ENCODE data around the gene HS2ST1.
A peak's percentile ranks its signal among the peaks of the same experiment; 100 is the strongest.

The HS2ST1 gene

GRCh38 chr1:87028576-87028975 is 114.1 kb downstream of the HS2ST1 start:
- no peaks in the 10 kb centered on the region for H3K4me1 ChIP-seq (ENCODE audit: control insufficient read depth, insufficient read depth, low read length, poor library complexity, severe bottlenecking)
- H3K36me3 ChIP-seq (ENCODE audit: control insufficient read depth, insufficient read depth, low read length) = no peaks in the 10 kb centered on the region
- H3K27me3 ChIP-seq (replicated peaks; ENCODE audit: control insufficient read depth, insufficient read depth, low read length, poor library complexity, severe bottlenecking) = no peaks in the 10 kb centered on the region
- no peaks in the 10 kb centered on the region for H3K9me3 ChIP-seq (ENCODE audit: control insufficient read depth, low read length)
- H3K4me3 ChIP-seq (ENCODE audit: insufficient read depth, low read depth, low read length, poor library complexity, severe bottlenecking) = no peak overlapping the region
- no peak overlapping the region for H3K27ac ChIP-seq (ENCODE audit: insufficient read depth, low read length, poor library complexity, severe bottlenecking)
- no peak for DNase-seq

GRCh38 chr1:87030740-87031690 is 116.6 kb downstream of the HS2ST1 start:
- DNase-seq = no peak
- no peaks in the 10 kb centered on the region for H3K27me3 ChIP-seq (replicated peaks; ENCODE audit: control insufficient read depth, insufficient read depth, low read length, poor library complexity, severe bottlenecking)
- H3K4me3 ChIP-seq (ENCODE audit: insufficient read depth, low read depth, low read length, poor library complexity, severe bottlenecking) = no peak overlapping the region
- H3K36me3 ChIP-seq (ENCODE audit: control insufficient read depth, insufficient read depth, low read length) = no peaks in the 10 kb centered on the region
- no peak overlapping the region for H3K27ac ChIP-seq (ENCODE audit: insufficient read depth, low read length, poor library complexity, severe bottlenecking)
- no peaks in the 10 kb centered on the region for H3K4me1 ChIP-seq (ENCODE audit: control insufficient read depth, insufficient read depth, low read length, poor library complexity, severe bottlenecking)
- H3K9me3 ChIP-seq (ENCODE audit: control insufficient read depth, low read length) = no peaks in the 10 kb centered on the region

GRCh38 chr1:87034351-87034750 is 119.9 kb downstream of the HS2ST1 start:
- H3K4me1 ChIP-seq (ENCODE audit: control insufficient read depth, insufficient read depth, low read length, poor library complexity, severe bottlenecking) = no peaks in the 10 kb centered on the region
- no peak for DNase-seq
- H3K27me3 ChIP-seq (replicated peaks; ENCODE audit: control insufficient read depth, insufficient read depth, low read length, poor library complexity, severe bottlenecking) = no peaks in the 10 kb centered on the region
- no peaks in the 10 kb centered on the region for H3K9me3 ChIP-seq (ENCODE audit: control insufficient read depth, low read length)
- H3K27ac ChIP-seq (ENCODE audit: insufficient read depth, low read length, poor library complexity, severe bottlenecking) = no peak overlapping the region
- H3K36me3 ChIP-seq (ENCODE audit: control insufficient read depth, insufficient read depth, low read length) = no peaks in the 10 kb centered on the region
- no peak overlapping the region for H3K4me3 ChIP-seq (ENCODE audit: insufficient read depth, low read depth, low read length, poor library complexity, severe bottlenecking)

DNA sequence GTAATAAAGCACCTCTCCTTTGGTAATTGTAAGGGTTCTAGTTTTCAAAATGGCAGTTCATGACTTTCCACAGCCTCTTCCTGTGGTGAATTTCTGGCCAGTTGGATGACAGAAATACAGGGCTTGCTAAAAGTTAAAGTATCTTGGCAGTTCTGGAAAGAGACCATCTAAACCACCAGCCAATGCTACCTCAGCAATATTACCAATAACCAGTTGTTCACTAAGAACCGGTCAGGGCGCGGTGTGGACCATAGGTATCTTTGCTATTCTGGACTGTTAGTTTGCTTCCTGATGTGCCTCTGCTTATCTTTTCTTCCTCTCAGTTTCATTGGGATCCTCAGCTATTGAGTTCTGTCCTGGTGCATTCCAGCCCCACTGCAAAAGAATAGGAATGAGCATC is 124.7 kb downstream of the HS2ST1 start:
- no peak overlapping the region for H3K27ac ChIP-seq (ENCODE audit: insufficient read depth, low read length, poor library complexity, severe bottlenecking)
- no peaks in the 10 kb centered on the region for H3K27me3 ChIP-seq (replicated peaks; ENCODE audit: control insufficient read depth, insufficient read depth, low read length, poor library complexity, severe bottlenecking)
- H3K4me3 ChIP-seq (ENCODE audit: insufficient read depth, low read depth, low read length, poor library complexity, severe bottlenecking) = no peak overlapping the region
- no peaks in the 10 kb centered on the region for H3K9me3 ChIP-seq (ENCODE audit: control insufficient read depth, low read length)
- H3K4me1 ChIP-seq (ENCODE audit: control insufficient read depth, insufficient read depth, low read length, poor library complexity, severe bottlenecking) = no peaks in the 10 kb centered on the region
- no peaks in the 10 kb centered on the region for H3K36me3 ChIP-seq (ENCODE audit: control insufficient read depth, insufficient read depth, low read length)
- DNase-seq = no peak

GRCh38 chr1:87042111-87042811 is 127.8 kb downstream of the HS2ST1 start:
- Histone ChIP-seq H3K27ac (ENCODE audit: insufficient read depth, low read length, poor library complexity, severe bottlenecking) (no peak overlapping the region), H3K4me3 (ENCODE audit: insufficient read depth, low read depth, low read length, poor library complexity, severe bottlenecking) (no peak overlapping the region)

GRCh38 chr1:87044424-87044823 is 130.0 kb downstream of the HS2ST1 start:
- no peaks in the 10 kb centered on the region for H3K9me3 ChIP-seq (ENCODE audit: control insufficient read depth, low read length)
- H3K36me3 ChIP-seq (ENCODE audit: control insufficient read depth, insufficient read depth, low read length) = no peaks in the 10 kb centered on the region
- no peaks in the 10 kb centered on the region for H3K4me1 ChIP-seq (ENCODE audit: control insufficient read depth, insufficient read depth, low read length, poor library complexity, severe bottlenecking)
- no peaks in the 10 kb centered on the region for H3K27me3 ChIP-seq (replicated peaks; ENCODE audit: control insufficient read depth, insufficient read depth, low read length, poor library complexity, severe bottlenecking)
- H3K27ac ChIP-seq (ENCODE audit: insufficient read depth, low read length, poor library complexity, severe bottlenecking) = no peak overlapping the region
- DNase-seq = no peak
- no peak overlapping the region for H3K4me3 ChIP-seq (ENCODE audit: insufficient read depth, low read depth, low read length, poor library complexity, severe bottlenecking)

More at GRCh38 chr1:87042111-87042811, 127.8 kb downstream of the HS2ST1 start:
- H3K27me3 ChIP-seq (replicated peaks; ENCODE audit: control insufficient read depth, insufficient read depth, low read length, poor library complexity, severe bottlenecking) = no peaks in the 10 kb centered on the region
- no peaks in the 10 kb centered on the region for H3K36me3 ChIP-seq (ENCODE audit: control insufficient read depth, insufficient read depth, low read length)
- no peaks in the 10 kb centered on the region for H3K4me1 ChIP-seq (ENCODE audit: control insufficient read depth, insufficient read depth, low read length, poor library complexity, severe bottlenecking)
- no peaks in the 10 kb centered on the region for H3K9me3 ChIP-seq (ENCODE audit: control insufficient read depth, low read length)
- no peak for DNase-seq

- Histone ChIP-seq H3K4me1 (ENCODE audit: control insufficient read depth, insufficient read depth, low read length, poor library complexity, severe bottlenecking) (no peaks in the 10 kb centered on the region), H3K27me3 (replicated peaks; ENCODE audit: control insufficient read depth, insufficient read depth, low read length, poor library complexity, severe bottlenecking) (no peaks in the 10 kb centered on the region), H3K4me3 (ENCODE audit: insufficient read depth, low read depth, low read length, poor library complexity, severe bottlenecking) (no peak overlapping the region), H3K36me3 (ENCODE audit: control insufficient read depth, insufficient read depth, low read length) (no peaks in the 10 kb centered on the region), H3K27ac (ENCODE audit: insufficient read depth, low read length, poor library complexity, severe bottlenecking) (no peak overlapping the region), H3K9me3 (ENCODE audit: control insufficient read depth, low read length) (no peaks in the 10 kb centered on the region)
- DNase-seq = peak in 2 of 3 donors; percentile 4 to 6
Measured at GRCh38 chr1:87044840-87045239, 130.4 kb downstream of the HS2ST1 start.

- Histone ChIP-seq H3K27me3 (replicated peaks; ENCODE audit: control insufficient read depth, insufficient read depth, low read length, poor library complexity, severe bottlenecking) (no peaks in the 10 kb centered on the region), H3K36me3 (ENCODE audit: control insufficient read depth, insufficient read depth, low read length) (no peaks in the 10 kb centered on the region), H3K4me1 (ENCODE audit: control insufficient read depth, insufficient read depth, low read length, poor library complexity, severe bottlenecking) (no peaks in the 10 kb centered on the region), H3K4me3 (ENCODE audit: insufficient read depth, low read depth, low read length, poor library complexity, severe bottlenecking) (no peak overlapping the region), H3K9me3 (ENCODE audit: control insufficient read depth, low read length) (no peaks in the 10 kb centered on the region), H3K27ac (ENCODE audit: insufficient read depth, low read length, poor library complexity, severe bottlenecking) (no peak overlapping the region)
- DNase-seq = peak in 2 of 3 donors; percentile 12 to 44
Measured at GRCh38 chr1:87045761-87046304, 131.4 kb downstream of the HS2ST1 start.

- DNase-seq = no peak
- H3K4me1 ChIP-seq (ENCODE audit: control insufficient read depth, insufficient read depth, low read length, poor library complexity, severe bottlenecking) = no peaks in the 10 kb centered on the region
- H3K9me3 ChIP-seq (ENCODE audit: control insufficient read depth, low read length) = no peaks in the 10 kb centered on the region
- H3K4me3 ChIP-seq (ENCODE audit: insufficient read depth, low read depth, low read length, poor library complexity, severe bottlenecking) = no peak overlapping the region
- no peaks in the 10 kb centered on the region for H3K27me3 ChIP-seq (replicated peaks; ENCODE audit: control insufficient read depth, insufficient read depth, low read length, poor library complexity, severe bottlenecking)
- no peaks in the 10 kb centered on the region for H3K36me3 ChIP-seq (ENCODE audit: control insufficient read depth, insufficient read depth, low read length)
- H3K27ac ChIP-seq (ENCODE audit: insufficient read depth, low read length, poor library complexity, severe bottlenecking) = no peak overlapping the region
Measured at GRCh38 chr1:87046951-87047350, 132.5 kb downstream of the HS2ST1 start.

- DNase-seq = no peak
- no peak overlapping the region for H3K4me3 ChIP-seq (ENCODE audit: insufficient read depth, low read depth, low read length, poor library complexity, severe bottlenecking)
- no peak overlapping the region for H3K27ac ChIP-seq (ENCODE audit: insufficient read depth, low read length, poor library complexity, severe bottlenecking)
- H3K4me1 ChIP-seq (ENCODE audit: control insufficient read depth, insufficient read depth, low read length, poor library complexity, severe bottlenecking) = no peaks in the 10 kb centered on the region
- H3K9me3 ChIP-seq (ENCODE audit: control insufficient read depth, low read length) = no peaks in the 10 kb centered on the region
- no peaks in the 10 kb centered on the region for H3K27me3 ChIP-seq (replicated peaks; ENCODE audit: control insufficient read depth, insufficient read depth, low read length, poor library complexity, severe bottlenecking)
- no peaks in the 10 kb centered on the region for H3K36me3 ChIP-seq (ENCODE audit: control insufficient read depth, insufficient read depth, low read length)
Measured at GRCh38 chr1:87048237-87048636, 133.8 kb downstream of the HS2ST1 start.

Measured in effector memory CD4-positive, alpha-beta T cell (primary cell).